HT1080 (cell line): ENCODE measurements around the gene SMARCC2. TPM values are rescaled to one million over a fixed set of nuclear protein-coding genes. Genes with fewer than 3 reads are reported as not detected.
A peak's percentile ranks its signal among the peaks of the same experiment; 100 is the strongest.

Experiments
- DNase-seq: peaks from one replicate; pipeline ENCODE4 v3.0.0-alpha.2; 2015; ENCODE audit warnings: low read depth
- total RNA-seq: library from RNA; depleted of rRNA; stranded (reverse); fragments of >200 nt; shearing (Covaris generic); gene quantifications from 2 replicates; pipeline ENCODE4 v1.2.3, GENCODE V29; 2014

The SMARCC2 gene
- total RNA-seq, 1 experiment from 2014 or later: 44.3 TPM

DNA sequence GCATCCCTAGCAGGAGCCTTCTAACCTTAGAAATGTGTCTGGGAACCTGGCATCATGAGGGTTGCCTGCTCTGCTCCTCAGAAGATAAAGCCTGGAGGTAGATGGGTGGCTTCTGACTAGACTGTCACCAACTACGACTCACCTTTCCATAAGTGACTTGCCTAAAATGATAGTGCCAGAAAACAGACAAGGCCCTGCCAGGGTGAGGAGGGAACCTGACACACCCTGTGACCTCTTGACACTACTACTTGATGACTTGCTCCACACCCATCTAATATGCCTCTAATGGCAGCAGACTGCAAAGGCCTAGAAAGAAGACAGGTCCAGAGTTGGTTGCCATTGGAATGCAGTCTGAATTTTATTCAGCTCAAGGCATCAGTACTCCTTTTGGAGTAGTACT, 23.1 kb upstream of the SMARCC2 start:
- DNase-seq: no peak

- DNase-seq: no peak
Measured at GRCh38 chr12:56208006-56208405, 18.7 kb upstream of the SMARCC2 start.

DNA sequence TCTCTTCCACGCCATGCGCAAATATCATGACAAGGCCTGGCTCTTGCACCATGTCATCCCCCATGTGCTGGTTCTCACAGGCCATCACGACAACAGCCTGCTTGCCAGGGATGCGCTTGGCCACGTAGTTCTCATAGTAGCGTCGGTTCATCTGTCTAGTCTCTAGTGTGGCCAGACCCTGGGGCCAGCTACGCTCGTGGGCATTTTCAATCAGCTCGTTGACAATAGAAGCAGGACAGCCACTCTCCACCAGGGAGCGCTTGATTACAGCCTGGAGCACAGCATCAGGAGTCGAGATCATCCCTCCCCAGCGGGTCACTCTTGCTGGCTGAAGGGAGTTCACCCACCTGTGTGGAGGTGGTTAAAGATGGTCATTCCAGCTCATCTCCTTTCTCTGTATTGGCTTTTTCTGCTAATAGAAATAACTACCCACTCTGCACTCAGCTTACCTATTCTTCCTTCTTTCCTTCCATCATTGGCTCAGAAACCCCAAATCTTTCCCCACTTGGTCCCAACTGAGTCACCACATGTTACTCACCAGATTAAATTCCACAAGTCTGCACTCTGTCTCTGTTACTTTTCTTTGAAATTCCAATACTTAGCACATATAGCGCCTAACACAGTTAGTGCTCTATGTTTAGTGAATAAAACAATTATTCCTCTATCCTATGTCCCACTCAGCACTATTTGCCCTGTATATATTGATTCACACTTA, 17.3 kb upstream of the SMARCC2 start:
- peak; percentile 42 for DNase-seq

DNA sequence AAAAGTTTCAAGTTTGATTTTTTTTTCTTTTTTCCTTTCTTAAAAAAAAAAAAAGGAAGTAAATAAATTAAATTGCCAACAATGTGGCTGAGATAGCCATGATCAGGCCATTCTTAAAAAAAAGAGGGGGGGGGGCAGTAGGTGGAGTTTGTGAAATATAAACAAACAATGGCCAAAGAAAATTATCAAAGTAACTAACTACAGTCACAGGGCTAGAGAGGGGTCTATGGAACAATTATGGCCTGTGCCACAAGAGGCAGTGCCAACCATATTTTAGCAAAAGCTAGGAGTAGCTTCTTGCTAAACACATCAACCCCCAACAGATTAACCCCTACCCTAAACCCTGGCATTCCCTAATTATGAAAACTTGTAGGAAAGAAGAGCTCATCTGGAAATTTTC, 16.2 kb upstream of the SMARCC2 start:
- no peak for DNase-seq

DNA sequence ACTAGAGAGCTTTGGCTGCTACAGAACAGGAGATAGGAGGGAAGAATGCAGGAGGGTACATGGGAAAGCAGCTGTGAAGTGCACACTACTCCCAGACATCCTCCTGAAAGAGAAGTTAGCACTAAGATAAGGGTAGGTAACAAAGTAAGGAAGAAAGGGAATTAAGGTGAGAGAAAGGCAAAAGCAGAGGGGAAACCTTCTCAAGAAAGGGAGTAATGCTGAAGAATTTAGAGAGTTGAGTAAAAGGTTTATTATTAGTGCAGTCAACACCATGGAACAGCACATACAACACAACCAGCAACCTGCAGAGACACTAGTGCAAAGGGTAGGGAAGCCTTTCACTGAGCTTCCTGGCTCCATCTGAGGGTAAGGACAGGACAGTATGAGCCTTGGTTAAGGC, 15.0 kb upstream of the SMARCC2 start:
- no peak for DNase-seq

- DNase-seq: no peak
Measured at GRCh38 chr12:56202838-56203237, 13.6 kb upstream of the SMARCC2 start.

GRCh38 chr12:56202366-56202765, 13.1 kb upstream of the SMARCC2 start:
- no peak for DNase-seq

DNA sequence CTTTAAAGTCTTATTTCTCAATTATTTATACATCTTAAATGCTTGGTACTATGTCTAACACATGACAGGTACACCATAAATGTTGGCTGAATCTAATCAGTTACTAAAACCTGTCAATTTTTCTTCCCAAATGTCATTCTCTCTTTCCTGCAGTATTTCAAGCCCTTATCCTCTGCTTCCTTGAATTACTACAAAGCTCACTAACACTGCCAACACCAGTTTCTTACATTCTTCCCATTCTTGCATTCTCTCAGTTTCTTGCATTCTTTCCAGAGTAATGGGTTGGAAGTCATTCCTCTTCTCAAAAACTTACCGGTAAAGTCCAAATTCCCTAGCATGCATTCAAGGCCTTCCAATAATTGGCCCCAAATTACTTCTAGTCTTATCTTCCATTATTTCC, 9.6 kb upstream of the SMARCC2 start:
- DNase-seq: no peak

DNA sequence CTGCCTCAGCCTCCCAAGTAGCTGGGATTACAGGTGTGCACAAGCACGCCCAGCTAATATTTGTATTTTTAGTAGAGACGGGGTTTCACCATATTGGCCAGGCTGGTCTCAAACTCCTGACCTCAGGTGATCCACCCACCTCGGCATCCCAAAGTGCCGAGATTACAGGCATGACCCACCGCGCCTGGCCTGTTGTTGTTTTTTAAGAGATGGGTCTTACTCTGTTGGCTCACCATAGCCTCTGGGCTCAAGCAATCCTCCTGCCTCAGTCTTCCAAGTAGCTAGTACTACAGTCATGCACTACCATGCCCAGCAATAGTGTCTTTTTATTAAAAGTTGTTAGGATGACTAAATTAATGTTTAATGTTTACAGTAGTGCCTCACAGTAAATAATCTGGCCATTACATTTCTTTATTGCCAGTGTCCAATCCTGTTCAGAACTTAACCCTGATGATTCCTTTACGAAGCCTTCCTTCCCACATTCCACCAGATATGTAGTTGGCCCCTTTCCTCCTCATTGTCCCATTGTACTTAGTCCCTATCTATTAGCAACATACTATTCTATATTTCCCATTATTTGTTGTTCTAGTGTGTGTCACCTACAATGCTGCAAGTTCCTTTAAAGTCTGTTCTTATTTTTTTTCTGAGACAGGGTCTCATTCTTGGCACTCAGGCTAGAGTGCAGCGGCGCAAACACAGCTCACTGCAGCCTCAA, 8.8 kb upstream of the SMARCC2 start:
- no peak for DNase-seq

- DNase-seq: peak; percentile 89
Measured at GRCh38 chr12:56196818-56197550, 7.7 kb upstream of the SMARCC2 start.

DNA sequence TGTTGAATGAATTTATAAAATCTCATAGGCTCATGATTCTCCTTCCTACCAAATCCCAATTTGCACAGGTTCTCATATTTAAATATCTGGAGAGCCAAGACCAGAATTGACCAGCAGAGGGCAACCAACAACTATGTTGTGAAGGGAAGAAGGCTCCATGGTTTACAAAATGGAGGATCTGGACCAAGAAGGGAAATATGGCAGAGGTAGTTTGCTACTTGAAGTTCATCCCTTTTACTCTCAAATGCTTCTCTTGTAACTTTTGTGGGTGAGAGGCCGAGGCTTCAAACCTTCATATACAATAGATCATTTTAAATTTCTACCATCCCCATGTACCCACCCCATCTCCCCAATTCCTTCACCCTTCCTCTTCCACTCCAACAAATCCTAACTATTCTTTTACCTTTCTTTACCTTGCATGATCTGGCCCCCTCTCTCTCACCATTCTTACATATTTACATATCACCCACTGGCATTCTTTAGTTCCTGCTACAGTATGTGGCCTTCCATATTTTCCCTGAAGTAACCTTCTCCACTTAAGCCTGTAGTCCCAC, 3.8 kb upstream of the SMARCC2 start:
- peak; percentile 69 for DNase-seq

DNA sequence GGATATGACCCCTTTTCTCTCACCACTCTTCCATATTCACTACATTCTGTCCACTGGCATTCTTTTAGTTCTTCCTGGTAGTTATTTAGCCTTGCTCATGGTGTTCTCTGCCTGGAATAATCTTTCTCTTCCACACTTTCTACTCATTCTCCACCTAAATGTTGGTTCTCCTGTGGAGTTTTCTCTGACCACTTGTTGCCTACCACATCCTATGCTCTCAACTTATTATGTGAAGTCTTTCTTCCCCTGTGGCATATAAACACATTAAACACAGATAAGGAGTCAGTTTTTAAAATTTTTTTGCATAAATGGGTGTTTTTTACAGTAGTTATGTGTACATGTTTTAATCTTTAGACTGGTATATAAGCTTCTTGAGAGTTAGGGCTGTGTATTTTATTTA, 3.3 kb upstream of the SMARCC2 start:
- no peak for DNase-seq

DNA sequence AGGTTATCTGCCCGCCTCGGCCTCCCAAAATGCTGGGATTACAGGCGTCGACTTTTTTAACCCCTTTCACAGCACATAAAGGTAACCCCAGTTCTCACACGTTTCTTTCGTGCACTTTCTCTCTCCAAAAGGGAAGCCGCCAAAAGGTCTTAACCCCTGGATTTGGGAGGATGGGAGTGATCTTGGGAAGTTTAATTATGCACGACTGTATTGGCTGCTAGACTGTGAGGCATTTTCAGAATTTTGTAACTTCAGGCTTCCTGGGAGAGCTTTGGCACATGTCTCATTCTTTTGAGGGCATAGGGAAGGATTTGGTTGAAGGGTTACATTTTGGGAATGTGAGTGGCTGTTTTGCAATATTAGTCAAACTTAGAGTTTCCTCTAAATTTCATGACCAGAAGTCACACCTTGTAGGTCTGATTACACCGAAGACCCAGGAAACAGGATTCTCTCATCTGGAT, 1.4 kb upstream of the SMARCC2 start:
- DNase-seq: no peak

GRCh38 chr12:56189918-56190694, 823 bp upstream of the SMARCC2 start:
- DNase-seq: peak; percentile 94

DNA sequence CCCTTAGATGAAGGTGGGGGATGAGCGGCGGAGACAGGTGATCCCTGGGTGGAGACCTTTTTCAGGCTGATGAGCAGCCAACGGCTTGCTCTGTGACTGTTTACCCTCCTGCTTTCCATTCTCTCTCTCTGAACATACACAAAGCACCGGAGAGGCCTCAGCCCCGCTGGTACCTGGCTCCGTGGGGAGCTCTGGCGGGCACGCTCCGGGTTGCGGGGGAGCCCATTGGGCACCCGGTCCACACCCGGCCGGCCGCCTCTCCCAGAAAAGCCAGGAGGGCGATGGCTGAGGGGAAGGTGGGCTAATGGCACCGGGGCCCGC, 545 bp downstream of the SMARCC2 start:
- DNase-seq: no peak

- DNase-seq: no peak
Measured at GRCh38 chr12:56188131-56188777, 1.0 kb downstream of the SMARCC2 start.

- DNase-seq: no peak
Measured at GRCh38 chr12:56186957-56187356, 2.3 kb downstream of the SMARCC2 start.

DNA sequence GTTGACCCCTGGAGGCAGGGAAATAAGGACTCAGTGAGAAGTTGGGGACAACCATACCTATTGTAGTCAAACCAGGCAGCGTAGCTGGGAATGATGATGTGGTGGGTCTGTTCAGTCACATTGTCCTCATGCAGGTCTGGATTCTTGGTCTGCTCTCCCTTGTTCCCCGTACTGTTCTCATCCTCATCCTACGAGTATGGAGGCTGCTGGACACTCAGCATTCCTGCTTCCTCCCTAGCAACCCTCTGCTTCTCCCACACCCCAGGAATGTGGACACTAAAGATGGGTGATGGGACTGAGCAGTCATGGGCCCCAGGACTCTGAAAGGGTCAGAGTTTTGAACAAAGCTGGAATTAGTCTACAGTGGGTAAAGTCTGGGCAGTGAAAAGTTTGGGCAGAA, 10.9 kb downstream of the SMARCC2 start:
- no peak for DNase-seq

DNA sequence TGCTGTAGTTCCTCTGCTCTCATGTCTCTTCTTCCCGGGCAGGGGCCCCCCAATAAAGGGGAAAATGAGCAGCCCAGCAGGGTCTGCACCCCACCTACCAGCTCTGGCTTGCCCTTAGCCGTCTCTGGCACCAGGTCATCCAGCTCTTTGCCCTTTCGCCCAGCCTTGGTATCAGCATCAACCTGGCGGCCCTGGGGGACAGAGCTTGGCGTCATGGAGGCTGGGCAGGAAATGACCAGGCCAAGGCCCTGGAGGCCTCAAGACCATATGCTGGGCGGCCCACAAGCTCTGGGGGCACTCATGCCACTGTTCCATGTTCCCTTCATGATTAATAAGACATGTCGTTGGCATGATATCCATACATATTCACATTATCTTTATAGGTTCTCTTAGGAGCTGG, 16.4 kb downstream of the SMARCC2 start:
- no peak for DNase-seq

- no peak for DNase-seq
Measured at GRCh38 chr12:56169229-56169759, 20.0 kb downstream of the SMARCC2 start.

DNA sequence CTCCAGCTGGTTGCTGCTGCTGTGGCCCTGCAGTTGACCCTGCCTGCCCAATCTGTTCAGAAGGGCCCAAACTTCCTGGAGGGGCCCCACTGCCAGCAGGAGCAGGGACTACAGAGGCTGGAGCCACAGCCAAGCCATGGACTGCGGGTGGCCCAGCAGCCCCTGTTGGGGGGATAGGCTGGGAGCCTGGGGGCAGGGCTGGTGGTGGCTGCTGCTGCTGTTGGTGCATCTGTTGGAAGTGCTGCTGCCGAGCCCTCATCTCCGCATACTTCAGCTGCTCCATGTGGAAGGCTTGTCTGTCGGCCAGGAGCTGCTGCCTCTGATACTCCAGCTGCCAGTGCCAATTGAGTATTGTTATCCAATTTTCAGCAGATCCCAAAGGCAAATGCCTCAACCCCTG, 23.9 kb downstream of the SMARCC2 start:
- no peak for DNase-seq
